Heart right ventricle (tissue), 16 donors: ENCODE measurements around the gene DGKE. TPM values are rescaled to one million over a fixed set of nuclear protein-coding genes. Genes with fewer than 3 reads are reported as not detected.

Source experiments
- ATAC-seq, 8 donors: fragments of 200-7000 bp; cut with Tn5 transposase; one replicate each; pipeline ENCODE4 v1.9.1; 2020; ENCODE audit warnings: mild to moderate bottlenecking in 8 of 8, moderate library complexity in 8 of 8, moderate number of reproducible peaks in 1 of 8
- DNase-seq, 2 donors: peaks; one replicate each; pipeline ENCODE4 v3.0.0-alpha.2; 2020
- H3K27ac ChIP-seq, 10 donors: fragments of 200-600 bp; sonication (generic) in 2 of 10; one replicate each; pipeline versions ENCODE4 v1.5.0 to v1.8.0; 2020 to 2022; ENCODE audit warnings: mild to moderate bottlenecking in 3 of 10
- H3K27me3 ChIP-seq, 7 donors: fragments of 200-600 bp; one replicate each; pipeline ENCODE4 v1.8.0; 2021 to 2022; ENCODE audit warnings: mild to moderate bottlenecking in 2 of 7
- H3K36me3 ChIP-seq, 9 donors: fragments of 200-600 bp; sonication (generic) in 1 of 9; one replicate each; pipeline versions ENCODE4 v1.5.0 to v1.8.0; 2020 to 2022; ENCODE audit warnings: mild to moderate bottlenecking in 2 of 9
- H3K4me1 ChIP-seq, 9 donors: fragments of 200-600 bp; sonication (generic) in 1 of 9; one replicate each; pipeline versions ENCODE4 v1.5.0 to v1.8.0; 2020 to 2022; ENCODE audit warnings: mild to moderate bottlenecking in 4 of 9
- H3K4me3 ChIP-seq, 10 donors: fragments of 200-600 bp; sonication (generic) in 2 of 10; one replicate each; pipeline versions ENCODE4 v1.5.0 to v1.8.0; 2020 to 2022; ENCODE audit warnings: mild to moderate bottlenecking in 7 of 10, moderate library complexity in 2 of 10
- H3K9me3 ChIP-seq, 11 donors: fragments of 200-600 bp in 10 of 11; sonication (generic) in 2 of 11; one replicate each; pipeline versions ENCODE4 v1.5.0 to v1.8.0; 2013 to 2022; ENCODE audit warnings: mild to moderate bottlenecking in 2 of 11, control low read depth in 1 of 11, moderate library complexity in 1 of 11
- whole genome bisulfite sequencing, 2 donors: extraction: QIAGEN DNeasy Blood & Tissue Kit; methylation state at CpG; one replicate each; pipeline ENCODE4 v1.1.7; 2013; ENCODE audit warnings: inconsistent platforms in 1 of 2; 5-methylcytosine and 5-hydroxymethylcytosine counted together
- intact Hi-C, 10 donors: fragments of 100-400 bp; cut with DNase I; formaldehyde crosslinking; loops; one replicate each; pipeline versions ENCODE4 v1.11.1 to v1.14.2; 2022
- polyA plus RNA-seq, 2 donors: library from polyadenylated mRNA; stranded (reverse); fragments of 200-250 nt; gene quantifications; one replicate each; pipeline ENCODE4 v1.2.3, GENCODE V29; 2013
- total RNA-seq, 10 donors: library from RNA; stranded (reverse); fragmentation: NEBNext Ultra II Directional in 3 of 10; extraction: Animal tissue kit (Norgen Biotek cat#: 25700) in 3 of 10; gene quantifications; one replicate each; pipeline versions ENCODE4 v1.2.1 to v1.2.4, GENCODE V29; 2021 to 2023
- TF ChIP-seq, protein P1 (sequence below), 9 donors: fragments of 200-600 bp; sonication (generic) in 2 of 9; IDR thresholded peaks; one replicate each; pipeline versions ENCODE4 v1.5.0 to v1.8.0; 2021 to 2022; ENCODE audit warnings: antibody characterized with exemption in 9 of 9, mild to moderate bottlenecking in 5 of 9, moderate library complexity in 1 of 9
- donor health status: Arrhythmogenic right ventricular cardiomyopathy.
- donor health status: ischemic (EF 13 %, LVEDD 7.1; RV severe dilation, severe dysfunction).
- donor health status: healthy with polysubstance abuse.
- donor health status: DM: no; HTN: yes; CAD: no.
- donor health status: DM: no; HTN: no; CAD: no.
- donor health status: ischemic (EF 25% LVEDD 6.9; RV normal size, moderate dysfunction).
- donor health status: ischemic (EF 25% LVEDD 5.7; RV mildly dilated, moderate dysfunction).
- donor health status: healthy.
- donor health status: DM: yes; HTN: yes; CAD: no.
- donor health status: Ischemic cardiomyopathy.
- donor health status: ischemic (EF 35%, LVEDD 5.7; RV mildly dilated, moderate dysfunction).
- donor health status: nonischemic (EF 11% LVEDD 7.7; RV severe dilation, severe dysfunction).
- donor health status: DM: yes; HTN: yes; CAD: no.
- donor health status: PGD.
- donor health status: ischemic (EF 29% LVEDD 5.4; RV normal size, mild dysfunction).
- donor health status: nonischemic (EF 23%, LVEDD 6.1; RV moderate dilation, normal function).

The DGKE gene
- total and polyA plus RNA-seq, 12 donors = 0.71 to 5.3 (median 2.7) TPM

DNA sequence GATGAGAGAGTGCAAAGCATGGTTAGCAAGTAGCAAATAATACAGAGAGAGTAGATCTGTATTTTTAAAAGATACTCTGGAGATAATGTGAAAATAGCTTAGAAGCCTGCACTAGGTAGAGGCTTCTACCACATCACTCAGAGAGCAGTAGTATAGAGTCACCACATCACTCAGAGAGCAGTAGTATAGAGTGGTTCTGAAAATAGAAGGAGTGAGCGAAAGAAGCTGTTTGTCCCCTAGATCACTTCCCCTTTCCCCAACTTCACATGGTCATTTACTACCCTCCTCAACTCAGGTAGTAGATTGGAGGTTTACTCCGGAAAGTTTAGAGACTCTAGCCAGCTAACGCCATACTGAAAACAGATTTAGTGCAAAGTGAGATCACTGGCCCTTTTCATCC lies 17.1 kb downstream of the DGKE start:
- Histone ChIP-seq H3K27ac (peak overlapping the region in 5 of 10 donors; percentile 10 to 63 (median 36)), H3K36me3 (peaks cover 0 to 74% (median 4%) of the 10 kb centered on the region in 9 donors), H3K9me3 (no peaks in the 10 kb centered on the region), H3K4me3 (no peak overlapping the region), H3K4me1 (peaks cover 0 to 16% (median 4%) of the 10 kb centered on the region in 9 donors), H3K27me3 (no peaks in the 10 kb centered on the region)
- ATAC-seq = peak in 1 of 8 donors; percentile 45
- WGBS, 2 donors = 59 to 64% methylated on average over 3 of the region's 3 CpGs
- intact Hi-C loops = no loop called here
- no peak for DNase-seq
- TF ChIP-seq, protein P1, sequence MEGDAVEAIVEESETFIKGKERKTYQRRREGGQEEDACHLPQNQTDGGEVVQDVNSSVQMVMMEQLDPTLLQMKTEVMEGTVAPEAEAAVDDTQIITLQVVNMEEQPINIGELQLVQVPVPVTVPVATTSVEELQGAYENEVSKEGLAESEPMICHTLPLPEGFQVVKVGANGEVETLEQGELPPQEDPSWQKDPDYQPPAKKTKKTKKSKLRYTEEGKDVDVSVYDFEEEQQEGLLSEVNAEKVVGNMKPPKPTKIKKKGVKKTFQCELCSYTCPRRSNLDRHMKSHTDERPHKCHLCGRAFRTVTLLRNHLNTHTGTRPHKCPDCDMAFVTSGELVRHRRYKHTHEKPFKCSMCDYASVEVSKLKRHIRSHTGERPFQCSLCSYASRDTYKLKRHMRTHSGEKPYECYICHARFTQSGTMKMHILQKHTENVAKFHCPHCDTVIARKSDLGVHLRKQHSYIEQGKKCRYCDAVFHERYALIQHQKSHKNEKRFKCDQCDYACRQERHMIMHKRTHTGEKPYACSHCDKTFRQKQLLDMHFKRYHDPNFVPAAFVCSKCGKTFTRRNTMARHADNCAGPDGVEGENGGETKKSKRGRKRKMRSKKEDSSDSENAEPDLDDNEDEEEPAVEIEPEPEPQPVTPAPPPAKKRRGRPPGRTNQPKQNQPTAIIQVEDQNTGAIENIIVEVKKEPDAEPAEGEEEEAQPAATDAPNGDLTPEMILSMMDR (IDR thresholded peaks at IDR 0.05) = no peak

DNA sequence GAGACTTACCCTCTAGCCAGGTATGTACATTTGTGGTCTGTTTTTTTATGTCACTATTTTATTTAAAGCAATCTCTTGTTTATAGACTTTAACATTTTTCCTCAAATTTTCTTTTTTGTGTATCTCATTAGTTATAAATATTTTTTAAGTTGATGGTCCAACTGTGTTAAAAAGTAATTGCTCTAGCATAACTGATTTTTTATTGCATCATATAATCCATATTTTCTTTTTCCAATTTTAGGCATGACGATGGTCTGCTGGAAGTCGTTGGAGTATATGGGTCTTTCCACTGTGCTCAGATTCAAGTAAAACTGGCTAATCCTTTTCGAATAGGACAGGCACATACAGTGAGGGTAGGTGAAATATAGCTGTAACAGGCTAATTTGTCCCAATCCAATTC lies 27.9 kb downstream of the DGKE start:
- intact Hi-C loops = loop anchor here in 1 of 10 donors (2.0 kb wide), 1 partner anchor 39 kb away; no protein-coding TSS in a partner anchor
- Histone ChIP-seq H3K9me3 (no peaks in the 10 kb centered on the region), H3K27me3 (no peaks in the 10 kb centered on the region), H3K36me3 (peaks cover 0 to 97% (median 7%) of the 10 kb centered on the region in 9 donors), H3K4me3 (no peak overlapping the region), H3K27ac (no peak overlapping the region), H3K4me1 (no peaks in the 10 kb centered on the region)
- WGBS, 2 donors = 95 to 96% methylated on average over 3 of the region's 3 CpGs
- ATAC-seq (no peak), DNase-seq (no peak)
- TF ChIP-seq, protein P1 (IDR thresholded peaks at IDR 0.05) = no peak

DNA sequence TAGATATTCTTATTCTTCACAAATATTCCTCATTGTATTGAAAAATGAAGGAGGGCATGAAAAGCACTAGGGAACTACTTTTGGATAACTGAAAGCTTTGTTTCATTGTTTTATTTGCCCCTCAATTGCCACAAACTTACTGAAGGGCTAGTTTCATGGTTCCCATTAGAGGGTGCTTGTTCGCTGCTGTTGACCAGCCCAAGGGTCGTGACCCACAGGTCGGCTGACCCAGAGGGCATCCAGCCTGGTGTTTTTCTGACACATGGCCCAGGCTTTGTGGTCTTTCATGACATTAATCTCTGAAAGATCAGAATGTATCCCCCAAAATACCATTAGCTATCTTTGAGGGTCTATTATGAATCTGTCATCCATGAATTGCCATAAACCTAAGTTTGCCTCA lies 30.0 kb downstream of the DGKE start:
- TF ChIP-seq, protein P1 (IDR thresholded peaks at IDR 0.05) = no peak
- intact Hi-C loops = no loop called here
- no peak for ATAC-seq
- H3K27ac ChIP-seq = no peak overlapping the region
- H3K4me3 ChIP-seq = no peak overlapping the region
- no peaks in the 10 kb centered on the region for H3K9me3 ChIP-seq
- H3K4me1 ChIP-seq = no peaks in the 10 kb centered on the region
- 74 to 75% methylated on average over 3 of the region's 3 CpGs for WGBS, 2 donors
- H3K27me3 ChIP-seq = no peaks in the 10 kb centered on the region
- H3K36me3 ChIP-seq = peaks cover 0 to 82% (median 3%) of the 10 kb centered on the region in 9 donors
- DNase-seq = no peak

DNA sequence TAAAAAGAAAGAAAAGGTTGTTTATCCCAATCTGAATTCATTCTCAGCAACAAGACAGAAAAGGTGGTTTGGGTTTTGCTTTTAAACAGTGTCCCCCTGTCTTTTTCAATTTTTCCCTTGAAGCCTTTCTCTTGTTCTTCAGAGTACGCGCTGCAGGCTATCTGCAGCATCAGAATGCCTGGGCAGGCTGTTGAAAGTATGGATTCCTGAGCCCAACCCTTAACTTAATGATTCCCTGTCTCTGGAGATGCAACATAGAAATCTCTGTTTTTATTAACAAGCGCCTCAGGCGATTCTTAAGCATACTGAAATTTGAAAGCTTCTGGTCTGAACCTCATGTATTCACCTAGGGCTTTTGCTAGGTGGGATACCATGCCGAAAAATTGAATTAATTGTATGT lies 32.1 kb downstream of the DGKE start:
- Histone ChIP-seq H3K4me3 (no peak overlapping the region), H3K27me3 (no peaks in the 10 kb centered on the region), H3K9me3 (no peaks in the 10 kb centered on the region), H3K27ac (no peak overlapping the region), H3K36me3 (peaks cover 0 to 65% (median 3%) of the 10 kb centered on the region in 9 donors), H3K4me1 (no peaks in the 10 kb centered on the region)
- intact Hi-C loops = no loop called here
- ATAC-seq (no peak), DNase-seq (no peak)
- WGBS, 2 donors = 91 to 96% methylated on average over 5 of the region's 5 CpGs
- TF ChIP-seq, protein P1 (IDR thresholded peaks at IDR 0.05) = no peak
